IPS-18a (cell line): ENCODE data around the gene KCNJ6.

Experiments
- H3K27ac ChIP-seq: one replicate; pipeline ENCODE4 v1.5.1; 2013; ENCODE audit warnings: low read length
- H3K27me3 ChIP-seq: one replicate; pipeline ENCODE4 v1.6.1; 2013; ENCODE audit warnings: mild to moderate bottlenecking, low read length; ENCODE audit not compliant: control insufficient read depth, insufficient read depth
- H3K36me3 ChIP-seq: one replicate; pipeline ENCODE4 v1.6.1; 2013; ENCODE audit warnings: low read depth, low read length; ENCODE audit not compliant: control insufficient read depth
- H3K4me1 ChIP-seq: one replicate; pipeline ENCODE4 v1.6.1; 2013; ENCODE audit warnings: low read depth, low read length; ENCODE audit not compliant: control insufficient read depth
- H3K4me3 ChIP-seq: one replicate; pipeline ENCODE4 v1.5.1; 2013; ENCODE audit warnings: low read length
- H3K9ac ChIP-seq: one replicate; pipeline ENCODE4 v1.6.1; 2013; ENCODE audit warnings: mild to moderate bottlenecking, low read length, moderate library complexity
- H3K9me3 ChIP-seq: one replicate; pipeline ENCODE4 v1.6.1; 2013; ENCODE audit warnings: low read depth, low read length; ENCODE audit not compliant: control insufficient read depth

The KCNJ6 gene

GRCh38 chr21:37788503-37788902 is 127.8 kb downstream of the KCNJ6 start:
- H3K9me3 ChIP-seq, result no peaks in the 10 kb centered on the region
- H3K27ac ChIP-seq, result no peak overlapping the region
- no peak overlapping the region for H3K4me3 ChIP-seq

GRCh38 chr21:37787456-37787855 is 128.8 kb downstream of the KCNJ6 start:
- H3K36me3 ChIP-seq, result no peaks in the 10 kb centered on the region
- no peak overlapping the region for H3K4me3 ChIP-seq

More at GRCh38 chr21:37788503-37788902, 127.8 kb downstream of the KCNJ6 start:
- Histone ChIP-seq H3K9ac (no peak overlapping the region), H3K4me1 (no peaks in the 10 kb centered on the region), H3K27me3 (no peaks in the 10 kb centered on the region), H3K36me3 (no peaks in the 10 kb centered on the region)

GRCh38 chr21:37784591-37785318 is 131.5 kb downstream of the KCNJ6 start:
- Histone ChIP-seq H3K27ac (no peak overlapping the region), H3K27me3 (no peaks in the 10 kb centered on the region), H3K4me1 (no peaks in the 10 kb centered on the region), H3K9ac (no peak overlapping the region), H3K4me3 (no peak overlapping the region), H3K36me3 (no peaks in the 10 kb centered on the region), H3K9me3 (no peaks in the 10 kb centered on the region)

More at GRCh38 chr21:37787456-37787855, 128.8 kb downstream of the KCNJ6 start:
- no peaks in the 10 kb centered on the region for H3K4me1 ChIP-seq
- H3K27ac ChIP-seq, result no peak overlapping the region
- H3K9ac ChIP-seq, result no peak overlapping the region
- no peaks in the 10 kb centered on the region for H3K9me3 ChIP-seq
- no peaks in the 10 kb centered on the region for H3K27me3 ChIP-seq

- H3K9me3 ChIP-seq, result no peaks in the 10 kb centered on the region
- H3K27ac ChIP-seq, result no peak overlapping the region
- H3K36me3 ChIP-seq, result no peaks in the 10 kb centered on the region
These were observed 133.2 kb downstream of the KCNJ6 start for GRCh38 chr21:37783016-37783415.

GRCh38 chr21:37780991-37781983 is 135.0 kb downstream of the KCNJ6 start:
- Histone ChIP-seq H3K27ac (no peak overlapping the region), H3K9me3 (no peaks in the 10 kb centered on the region), H3K4me1 (no peaks in the 10 kb centered on the region), H3K27me3 (no peaks in the 10 kb centered on the region), H3K36me3 (no peaks in the 10 kb centered on the region), H3K9ac (no peak overlapping the region), H3K4me3 (no peak overlapping the region)

More at GRCh38 chr21:37783016-37783415, 133.2 kb downstream of the KCNJ6 start:
- H3K27me3 ChIP-seq, result no peaks in the 10 kb centered on the region
- no peak overlapping the region for H3K4me3 ChIP-seq
- no peak overlapping the region for H3K9ac ChIP-seq
- H3K4me1 ChIP-seq, result no peaks in the 10 kb centered on the region

GRCh38 chr21:37771181-37771580 is 145.1 kb downstream of the KCNJ6 start:
- no peaks in the 10 kb centered on the region for H3K36me3 ChIP-seq
- H3K4me1 ChIP-seq, result peaks cover 3% of the 10 kb centered on the region
- no peak overlapping the region for H3K4me3 ChIP-seq
- H3K9ac ChIP-seq, result no peak overlapping the region
- no peak overlapping the region for H3K27ac ChIP-seq
- peaks cover 5% of the 10 kb centered on the region for H3K9me3 ChIP-seq
- no peaks in the 10 kb centered on the region for H3K27me3 ChIP-seq

- no peaks in the 10 kb centered on the region for H3K36me3 ChIP-seq
- peaks cover 3% of the 10 kb centered on the region for H3K4me1 ChIP-seq
- no peak overlapping the region for H3K4me3 ChIP-seq
- no peaks in the 10 kb centered on the region for H3K27me3 ChIP-seq
- H3K27ac ChIP-seq, result no peak overlapping the region
- H3K9me3 ChIP-seq, result peaks cover 5% of the 10 kb centered on the region
- no peak overlapping the region for H3K9ac ChIP-seq
These were observed 145.8 kb downstream of the KCNJ6 start for GRCh38 chr21:37770461-37770860.

GRCh38 chr21:37769656-37770055 is 146.6 kb downstream of the KCNJ6 start:
- Histone ChIP-seq H3K4me1 (peaks cover 3% of the 10 kb centered on the region), H3K9me3 (peaks cover 5% of the 10 kb centered on the region), H3K27me3 (no peaks in the 10 kb centered on the region), H3K9ac (no peak overlapping the region), H3K36me3 (no peaks in the 10 kb centered on the region), H3K4me3 (no peak overlapping the region), H3K27ac (no peak overlapping the region)

GRCh38 chr21:37767984-37768383 is 148.3 kb downstream of the KCNJ6 start:
- Histone ChIP-seq H3K36me3 (no peaks in the 10 kb centered on the region), H3K4me3 (no peak overlapping the region), H3K4me1 (peaks cover 3% of the 10 kb centered on the region), H3K9me3 (peaks cover 5% of the 10 kb centered on the region), H3K27ac (no peak overlapping the region), H3K9ac (no peak overlapping the region), H3K27me3 (no peaks in the 10 kb centered on the region)

- Histone ChIP-seq H3K4me3 (no peak overlapping the region), H3K9ac (no peak overlapping the region), H3K27me3 (no peaks in the 10 kb centered on the region), H3K27ac (no peak overlapping the region), H3K9me3 (peaks cover 5% of the 10 kb centered on the region), H3K36me3 (no peaks in the 10 kb centered on the region), H3K4me1 (peaks cover 3% of the 10 kb centered on the region)
These were observed 150.1 kb downstream of the KCNJ6 start for GRCh38 chr21:37766129-37766528.

GRCh38 chr21:37765221-37765900 is 150.9 kb downstream of the KCNJ6 start:
- Histone ChIP-seq H3K4me1 (peaks cover 3% of the 10 kb centered on the region), H3K27me3 (no peaks in the 10 kb centered on the region), H3K4me3 (no peak overlapping the region), H3K9me3 (peaks cover 5% of the 10 kb centered on the region), H3K27ac (no peak overlapping the region), H3K9ac (no peak overlapping the region), H3K36me3 (no peaks in the 10 kb centered on the region)
